Measurements from ENCODE around the gene RCC1. TPM values are rescaled to one million over a fixed set of nuclear protein-coding genes. Genes with fewer than 3 reads are reported as not detected.
"Not testable (repeated sequence)": the region's sequence is repeated elsewhere in the genome, so short reads cannot be mapped to it uniquely, and the experiment has no call there.

Gene RCC1
- total and polyA plus RNA-seq, 2 experiments from 2014 or later: 15.7 to 37.3 TPM

DNA sequence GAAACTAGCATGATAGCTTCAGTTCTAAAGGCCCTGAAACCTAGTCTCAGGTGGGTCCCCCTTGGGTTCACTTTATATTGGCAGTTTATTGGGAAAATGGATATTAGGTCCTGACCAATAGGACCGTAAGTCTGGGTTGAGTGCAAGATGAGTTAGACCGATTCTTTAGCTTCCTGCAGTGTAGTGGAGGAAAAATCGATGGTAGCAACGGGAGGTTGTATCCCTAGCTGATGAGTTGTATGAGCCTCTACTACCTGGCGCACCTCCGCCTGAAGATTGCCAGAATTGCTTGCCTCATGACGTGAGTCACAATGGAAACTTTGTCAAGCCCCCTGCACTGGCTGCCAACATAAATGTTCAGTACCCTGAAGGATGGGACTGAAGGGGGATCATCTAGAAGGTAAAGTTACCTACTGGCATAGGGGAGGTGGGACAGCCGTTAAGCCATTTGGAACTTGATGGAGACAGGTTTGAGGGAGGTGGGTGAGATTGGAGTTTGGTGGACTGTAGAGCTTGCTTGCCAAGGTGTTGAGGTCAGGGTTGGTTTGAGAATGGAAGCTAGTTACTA, 3.9 kb downstream of the RCC1 start:
- H2AFZ ChIP-seq: no peak overlapping the region
- H3K27me3 ChIP-seq: no peaks in the 10 kb centered on the region
- no peaks in the 10 kb centered on the region for H3K9me2 ChIP-seq (replicated peaks; ENCODE audit: insufficient read depth)
- H3K79me2 ChIP-seq: peaks cover 51% of the 10 kb centered on the region
- no peak overlapping the region for H3K4me3 ChIP-seq
- peak overlapping the region; percentile 93 for H3K4me2 ChIP-seq
- peaks cover 17% of the 10 kb centered on the region for H3K4me1 ChIP-seq (ENCODE audit: insufficient read depth)
- peak overlapping the region; percentile 79 for H3K27ac ChIP-seq
- H3K36me3 ChIP-seq (replicated peaks; ENCODE audit: insufficient read depth, low read depth): peaks cover 9% of the 10 kb centered on the region
- TF ChIP-seq EZH2phosphoT487 (IDR thresholded peaks at IDR 0.05; ENCODE audit: low read depth, severe bottlenecking, unreplicated experiment) (no peak), EZH2 (IDR thresholded peaks at IDR 0.05; ENCODE audit: borderline replicate concordance) (no peak)
- TF ChIP-seq, protein P1, sequence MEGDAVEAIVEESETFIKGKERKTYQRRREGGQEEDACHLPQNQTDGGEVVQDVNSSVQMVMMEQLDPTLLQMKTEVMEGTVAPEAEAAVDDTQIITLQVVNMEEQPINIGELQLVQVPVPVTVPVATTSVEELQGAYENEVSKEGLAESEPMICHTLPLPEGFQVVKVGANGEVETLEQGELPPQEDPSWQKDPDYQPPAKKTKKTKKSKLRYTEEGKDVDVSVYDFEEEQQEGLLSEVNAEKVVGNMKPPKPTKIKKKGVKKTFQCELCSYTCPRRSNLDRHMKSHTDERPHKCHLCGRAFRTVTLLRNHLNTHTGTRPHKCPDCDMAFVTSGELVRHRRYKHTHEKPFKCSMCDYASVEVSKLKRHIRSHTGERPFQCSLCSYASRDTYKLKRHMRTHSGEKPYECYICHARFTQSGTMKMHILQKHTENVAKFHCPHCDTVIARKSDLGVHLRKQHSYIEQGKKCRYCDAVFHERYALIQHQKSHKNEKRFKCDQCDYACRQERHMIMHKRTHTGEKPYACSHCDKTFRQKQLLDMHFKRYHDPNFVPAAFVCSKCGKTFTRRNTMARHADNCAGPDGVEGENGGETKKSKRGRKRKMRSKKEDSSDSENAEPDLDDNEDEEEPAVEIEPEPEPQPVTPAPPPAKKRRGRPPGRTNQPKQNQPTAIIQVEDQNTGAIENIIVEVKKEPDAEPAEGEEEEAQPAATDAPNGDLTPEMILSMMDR (IDR thresholded peaks at IDR 0.05; ENCODE audit: poor library complexity): no peak
- H3K9me3 ChIP-seq (ENCODE audit: low read depth): no peaks in the 10 kb centered on the region
- peaks cover 61% of the 10 kb centered on the region for H4K20me1 ChIP-seq (ENCODE audit: insufficient read depth, poor library complexity, severe bottlenecking)
- no peak for DNase-seq (ENCODE audit: low spot score)
- 82% methylated on average over 8 of the region's 8 CpGs for WGBS (ENCODE audit: low lambda C conversion rate, missing lambda C conversion rate)

- Histone ChIP-seq H3K27ac (peak overlapping the region; percentile 79), H3K27me3 (no peaks in the 10 kb centered on the region), H3K4me1 (ENCODE audit: insufficient read depth) (peaks cover 17% of the 10 kb centered on the region), H3K79me2 (peaks cover 51% of the 10 kb centered on the region), H3K9me3 (ENCODE audit: low read depth) (no peaks in the 10 kb centered on the region), H3K4me3 (no peak overlapping the region), H3K36me3 (replicated peaks; ENCODE audit: insufficient read depth, low read depth) (peaks cover 9% of the 10 kb centered on the region), H4K20me1 (ENCODE audit: insufficient read depth, poor library complexity, severe bottlenecking) (peaks cover 61% of the 10 kb centered on the region), H3K9me2 (replicated peaks; ENCODE audit: insufficient read depth) (no peaks in the 10 kb centered on the region), H3K4me2 (peak overlapping the region; percentile 93), H2AFZ (no peak overlapping the region)
- DNase-seq (ENCODE audit: low spot score): no peak
- 84% methylated on average over 8 of the region's 8 CpGs for WGBS (ENCODE audit: low lambda C conversion rate, missing lambda C conversion rate)
- no peak for TF ChIP-seq EZH2 (IDR thresholded peaks at IDR 0.05; ENCODE audit: borderline replicate concordance)
These were observed 4.6 kb downstream of the RCC1 start for GRCh38 chr1:28510273-28510969.

GRCh38 chr1:28510970-28511440, 5.2 kb downstream of the RCC1 start:
- no peaks in the 10 kb centered on the region for H3K9me2 ChIP-seq (replicated peaks; ENCODE audit: insufficient read depth)
- peaks cover 51% of the 10 kb centered on the region for H3K79me2 ChIP-seq
- H3K4me2 ChIP-seq: peak overlapping the region; percentile 93
- peak overlapping the region; percentile 79 for H3K27ac ChIP-seq
- H4K20me1 ChIP-seq (ENCODE audit: insufficient read depth, poor library complexity, severe bottlenecking): peaks cover 61% of the 10 kb centered on the region
- DNase-seq (ENCODE audit: low spot score): no peak
- H3K4me1 ChIP-seq (ENCODE audit: insufficient read depth): peaks cover 17% of the 10 kb centered on the region
- no peaks in the 10 kb centered on the region for H3K27me3 ChIP-seq
- H2AFZ ChIP-seq: no peak overlapping the region
- TF ChIP-seq EZH2 (IDR thresholded peaks at IDR 0.05; ENCODE audit: borderline replicate concordance): no peak
- no peak for TF ChIP-seq EZH2phosphoT487 (IDR thresholded peaks at IDR 0.05; ENCODE audit: low read depth, severe bottlenecking, unreplicated experiment)
- TF ChIP-seq, protein P1 (IDR thresholded peaks at IDR 0.05; ENCODE audit: poor library complexity): no peak
- no peaks in the 10 kb centered on the region for H3K9me3 ChIP-seq (ENCODE audit: low read depth)
- H3K4me3 ChIP-seq: no peak overlapping the region
- H3K36me3 ChIP-seq (replicated peaks; ENCODE audit: insufficient read depth, low read depth): peaks cover 9% of the 10 kb centered on the region
- WGBS (ENCODE audit: low lambda C conversion rate, missing lambda C conversion rate): 71% methylated on average over 2 of the region's 2 CpGs

DNA sequence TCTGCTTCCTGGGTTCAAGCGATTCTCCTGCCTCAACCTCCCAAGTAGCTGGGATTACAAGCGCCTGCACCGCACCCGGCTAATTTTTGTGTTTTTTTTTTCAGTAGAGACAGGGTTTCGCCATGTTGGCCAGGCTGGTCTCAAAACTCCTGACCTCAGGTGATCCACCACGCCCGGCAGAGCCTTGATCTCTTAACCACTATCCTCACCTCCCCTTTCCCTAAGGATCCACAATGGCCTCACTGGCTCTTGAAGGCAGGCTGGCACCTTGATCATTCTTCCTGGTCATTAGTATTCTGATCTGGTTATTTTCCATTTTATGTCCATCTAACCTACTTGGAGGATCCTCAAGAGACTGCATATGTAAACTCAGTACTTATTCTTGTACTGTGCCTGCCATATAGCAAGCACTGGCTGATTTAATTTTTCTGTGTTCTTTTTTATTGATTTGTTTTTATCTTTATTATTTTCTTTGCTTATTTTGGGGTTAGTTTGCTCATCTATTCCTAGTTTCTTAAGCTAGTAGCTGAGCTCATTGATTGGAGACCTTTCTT, 6.3 kb downstream of the RCC1 start:
- Histone ChIP-seq H3K9me2 (replicated peaks; ENCODE audit: insufficient read depth) (no peaks in the 10 kb centered on the region), H3K4me2 (no peak overlapping the region), H2AFZ (no peak overlapping the region), H3K79me2 (peaks cover 40% of the 10 kb centered on the region), H3K36me3 (replicated peaks; ENCODE audit: insufficient read depth, low read depth) (peaks cover 9% of the 10 kb centered on the region), H3K4me3 (no peak overlapping the region), H3K9me3 (ENCODE audit: low read depth) (no peaks in the 10 kb centered on the region), H3K27ac (no peak overlapping the region), H4K20me1 (ENCODE audit: insufficient read depth, poor library complexity, severe bottlenecking) (peaks cover 57% of the 10 kb centered on the region), H3K27me3 (no peaks in the 10 kb centered on the region), H3K4me1 (ENCODE audit: insufficient read depth) (peaks cover 17% of the 10 kb centered on the region)
- DNase-seq (ENCODE audit: low spot score): no peak
- TF ChIP-seq EZH2phosphoT487 (IDR thresholded peaks at IDR 0.05; ENCODE audit: low read depth, severe bottlenecking, unreplicated experiment): no peak
- no peak for TF ChIP-seq EZH2 (IDR thresholded peaks at IDR 0.05; ENCODE audit: borderline replicate concordance)
- TF ChIP-seq, protein P1 (IDR thresholded peaks at IDR 0.05; ENCODE audit: poor library complexity): no peak
- 92% methylated on average over 7 of the region's 7 CpGs for WGBS (ENCODE audit: low lambda C conversion rate, missing lambda C conversion rate)

- H2AFZ ChIP-seq; H3K4me2 ChIP-seq; H3K27ac ChIP-seq; H3K4me3 ChIP-seq; DNase-seq (ENCODE audit: low spot score); H3K9me3 ChIP-seq (ENCODE audit: low read depth); H3K27me3 ChIP-seq; H3K36me3 ChIP-seq (replicated peaks; ENCODE audit: insufficient read depth, low read depth); H3K9me2 ChIP-seq (replicated peaks; ENCODE audit: insufficient read depth): not testable (repeated sequence)
- peaks cover 12% of the 10 kb centered on the region for H3K4me1 ChIP-seq (ENCODE audit: insufficient read depth)
- 90% methylated on average over 13 of the region's 13 CpGs for WGBS (ENCODE audit: low lambda C conversion rate, missing lambda C conversion rate)
- peaks cover 27% of the 10 kb centered on the region for H3K79me2 ChIP-seq
- peaks cover 43% of the 10 kb centered on the region for H4K20me1 ChIP-seq (ENCODE audit: insufficient read depth, poor library complexity, severe bottlenecking)
These were observed 8.6 kb downstream of the RCC1 start for GRCh38 chr1:28514445-28514933.
